GM12872 (cell line): ENCODE results near the gene NCKAP5.

Experiments
- TF ChIP-seq, protein P1 (sequence below): IDR thresholded peaks from 3 replicates; pipeline ENCODE4 v1.5.1; 2011; ENCODE audit warnings: low read depth, mild to moderate bottlenecking, low read length, moderate library complexity; ENCODE audit not compliant: insufficient read depth

The NCKAP5 gene

DNA sequence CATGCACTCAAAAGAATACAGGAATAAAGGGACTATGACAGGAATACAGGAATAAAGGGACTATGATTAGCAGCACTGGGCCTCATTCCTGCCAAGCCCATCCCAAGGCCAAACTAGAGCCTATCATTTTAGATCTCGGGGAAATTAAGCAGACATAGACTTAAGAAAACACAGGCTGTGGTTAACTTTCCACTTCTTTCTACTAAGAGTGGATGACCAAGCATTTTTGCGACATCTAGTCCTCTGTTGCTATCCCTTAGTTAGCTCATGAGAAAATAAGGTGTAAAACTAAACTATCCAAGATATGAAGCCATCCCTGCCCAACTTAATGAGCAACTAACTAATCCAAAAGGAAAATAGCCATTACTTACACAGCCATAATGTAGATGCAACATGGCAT, 904.2 kb downstream of the NCKAP5 start:
- TF ChIP-seq, protein P1, sequence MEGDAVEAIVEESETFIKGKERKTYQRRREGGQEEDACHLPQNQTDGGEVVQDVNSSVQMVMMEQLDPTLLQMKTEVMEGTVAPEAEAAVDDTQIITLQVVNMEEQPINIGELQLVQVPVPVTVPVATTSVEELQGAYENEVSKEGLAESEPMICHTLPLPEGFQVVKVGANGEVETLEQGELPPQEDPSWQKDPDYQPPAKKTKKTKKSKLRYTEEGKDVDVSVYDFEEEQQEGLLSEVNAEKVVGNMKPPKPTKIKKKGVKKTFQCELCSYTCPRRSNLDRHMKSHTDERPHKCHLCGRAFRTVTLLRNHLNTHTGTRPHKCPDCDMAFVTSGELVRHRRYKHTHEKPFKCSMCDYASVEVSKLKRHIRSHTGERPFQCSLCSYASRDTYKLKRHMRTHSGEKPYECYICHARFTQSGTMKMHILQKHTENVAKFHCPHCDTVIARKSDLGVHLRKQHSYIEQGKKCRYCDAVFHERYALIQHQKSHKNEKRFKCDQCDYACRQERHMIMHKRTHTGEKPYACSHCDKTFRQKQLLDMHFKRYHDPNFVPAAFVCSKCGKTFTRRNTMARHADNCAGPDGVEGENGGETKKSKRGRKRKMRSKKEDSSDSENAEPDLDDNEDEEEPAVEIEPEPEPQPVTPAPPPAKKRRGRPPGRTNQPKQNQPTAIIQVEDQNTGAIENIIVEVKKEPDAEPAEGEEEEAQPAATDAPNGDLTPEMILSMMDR: no peak

DNA sequence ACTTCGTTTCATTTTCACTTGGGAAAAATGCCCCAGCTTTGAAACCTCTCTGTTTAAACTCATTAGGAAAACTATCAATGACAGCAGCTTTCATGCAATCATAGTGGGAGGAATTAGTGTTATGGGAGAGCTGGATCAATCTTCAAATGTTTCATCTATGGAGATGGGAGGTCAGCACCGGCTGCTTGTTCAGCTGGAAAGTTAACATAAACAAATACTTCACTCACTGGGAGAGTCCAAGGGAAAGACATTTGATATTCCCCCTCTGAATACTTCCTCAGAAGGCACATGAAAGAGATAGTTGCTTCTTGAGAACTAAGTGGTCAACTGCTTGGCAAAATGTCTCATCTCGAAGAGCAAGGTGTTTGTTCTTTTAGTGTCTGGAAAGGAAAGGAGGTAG, 905.5 kb downstream of the NCKAP5 start:
- TF ChIP-seq, protein P1: no peak

DNA sequence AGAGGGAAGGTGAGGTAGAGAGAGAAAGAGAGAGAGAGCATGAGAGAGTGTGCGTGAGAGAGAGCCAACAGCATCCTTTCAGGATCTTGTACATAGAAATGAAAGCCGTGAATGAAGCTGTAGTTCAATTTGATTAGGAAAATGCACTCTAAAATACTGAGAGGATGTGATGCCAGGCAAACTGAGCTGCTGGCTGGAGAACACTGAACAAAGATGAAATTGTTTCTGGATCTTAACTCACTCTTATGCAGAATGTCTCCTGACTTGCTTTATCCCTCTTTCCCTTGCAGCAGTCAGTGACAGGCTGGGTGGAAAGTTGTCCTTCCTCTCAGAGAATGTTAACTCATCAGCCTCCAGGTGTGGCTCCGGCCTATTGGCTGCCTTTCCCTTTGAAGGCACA, 908.9 kb downstream of the NCKAP5 start:
- TF ChIP-seq, protein P1: no peak

DNA sequence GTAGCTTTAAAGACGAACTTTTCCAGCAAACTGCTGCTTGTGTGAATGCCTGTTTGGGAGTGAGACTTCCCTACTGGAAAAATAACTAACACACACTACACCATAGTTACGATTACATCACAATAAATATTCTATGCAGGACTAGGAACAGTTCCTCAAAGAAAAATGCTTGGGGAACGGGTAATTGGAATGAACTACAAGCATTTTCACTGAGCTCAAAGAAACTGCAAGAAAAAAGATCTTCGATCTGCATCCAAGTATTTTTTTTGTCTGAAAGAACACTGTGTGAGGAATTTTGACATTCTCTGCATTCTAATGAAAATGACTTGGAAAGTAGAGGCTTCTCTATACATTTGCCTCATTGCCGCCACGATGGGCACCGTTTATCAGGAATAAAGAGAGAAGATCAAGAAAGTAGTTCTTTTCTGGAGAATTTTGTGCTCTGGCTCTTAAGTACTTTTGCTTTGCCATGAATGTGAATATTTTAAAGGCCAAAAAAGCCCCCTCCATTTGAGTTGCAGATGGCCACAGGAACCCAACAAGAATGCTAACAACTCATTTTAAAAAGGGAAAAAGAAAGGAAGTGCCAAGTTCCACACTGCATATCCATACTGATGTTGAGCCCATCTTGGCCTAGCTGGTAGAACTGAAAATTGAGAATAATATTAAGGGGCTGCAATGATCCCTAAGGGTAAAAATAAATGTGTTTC, 911.8 kb downstream of the NCKAP5 start:
- TF ChIP-seq, protein P1: no peak

DNA sequence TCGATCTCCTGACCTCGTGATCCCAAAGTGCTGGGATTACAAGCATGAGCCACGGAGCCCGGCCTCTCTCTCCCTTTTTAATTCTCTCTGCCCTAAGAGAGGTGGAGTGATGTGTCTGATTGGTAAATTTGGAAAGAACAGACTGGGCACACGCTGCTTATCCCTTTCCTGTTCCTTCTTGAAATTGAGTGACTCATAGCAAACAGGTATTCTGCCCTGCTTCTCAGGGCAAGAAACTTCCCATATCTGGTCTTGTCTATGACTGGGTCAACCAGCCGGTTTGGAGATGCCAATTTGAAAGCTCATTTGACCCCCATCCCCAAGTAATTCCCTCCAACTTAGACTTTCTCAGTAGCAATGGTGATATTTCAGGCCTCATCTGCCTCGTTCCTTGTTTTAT, 913.3 kb downstream of the NCKAP5 start:
- TF ChIP-seq, protein P1: no peak

DNA sequence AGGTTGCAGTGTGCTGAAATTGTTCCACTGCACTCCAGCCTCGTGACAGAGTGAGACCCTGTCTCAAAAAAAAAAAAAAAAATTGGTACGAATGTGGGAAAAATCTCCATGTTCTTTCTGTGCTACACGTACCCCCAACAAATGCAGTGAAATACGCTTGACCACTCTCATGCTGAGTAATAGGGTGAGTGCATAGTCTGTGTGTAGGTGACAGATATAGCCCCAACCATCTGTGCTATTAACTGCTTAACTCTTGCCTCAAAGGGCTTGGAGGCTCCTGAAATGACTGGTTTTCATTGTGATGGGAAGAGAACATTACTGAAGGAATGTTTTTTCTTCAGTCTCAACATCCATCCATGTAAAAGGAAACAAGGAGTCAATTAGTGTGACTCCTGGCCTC, 913.9 kb downstream of the NCKAP5 start:
- TF ChIP-seq, protein P1: no peak

DNA sequence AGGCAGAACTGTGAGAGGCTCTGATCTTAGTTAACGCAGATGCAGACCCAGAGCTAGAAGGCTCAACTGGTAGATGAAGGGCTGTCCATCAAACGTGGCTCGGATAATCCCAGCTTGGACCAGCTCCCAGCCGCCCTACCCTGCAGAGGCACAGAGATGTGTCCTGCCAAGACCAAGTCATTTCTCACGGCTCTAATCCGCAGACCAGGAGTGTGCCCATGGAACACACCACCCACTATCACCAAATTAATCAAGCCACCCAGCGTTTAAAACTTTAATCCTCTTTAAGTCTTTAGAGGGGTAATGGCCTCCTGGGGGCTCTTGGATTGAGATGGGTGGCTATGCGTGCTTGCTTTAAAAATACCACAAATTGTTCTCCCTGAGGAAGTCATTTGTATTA, 915.8 kb downstream of the NCKAP5 start:
- TF ChIP-seq, protein P1: no peak
